Gastrocnemius medialis (tissue), 4 donors: ENCODE results near the gene CHN2. TPM values are rescaled to one million over a fixed set of nuclear protein-coding genes. Genes with fewer than 3 reads are reported as not detected.
A peak's percentile ranks its signal among the peaks of the same experiment; 100 is the strongest.
"Not testable (repeated sequence)": the region's sequence is repeated elsewhere in the genome, so short reads cannot be mapped to it uniquely, and the experiment has no call there.

Experiments
- ATAC-seq, 2 donors: fragments of 150-250 bp; one replicate each; pipeline ENCODE4 v1.9.1; 2016
- DNase-seq, 2 donors: peaks; one replicate each; pipeline ENCODE4 v3.0.0-alpha.2; 2019
- H3K27ac ChIP-seq, 4 donors: fragments of 200-600 bp; sonication (generic); 1 replicate in 1 of 4; 2 replicates in 3 of 4; pipeline ENCODE4 v1.5.1; 2016 to 2018; ENCODE audit warnings: mild to moderate bottlenecking in 2 of 4, moderate library complexity in 1 of 4
- H3K27me3 ChIP-seq, 3 donors: fragments of 200-600 bp; sonication (generic) in 2 of 3; 1 replicate in 1 of 3; 2 replicates in 2 of 3; pipeline versions ENCODE4 v1.5.1 to v1.6.0; 2016 to 2019; ENCODE audit warnings: mild to moderate bottlenecking in 1 of 3, moderate library complexity in 1 of 3
- H3K36me3 ChIP-seq, 2 donors: fragments of 200-600 bp; sonication (generic) in 1 of 2; one replicate each; pipeline ENCODE4 v1.5.1; 2017 to 2018
- H3K4me1 ChIP-seq, 2 donors: fragments of 200-600 bp; sonication (generic) in 1 of 2; one replicate each; pipeline ENCODE4 v1.5.1; 2016 to 2017; ENCODE audit warnings: mild to moderate bottlenecking in 2 of 2
- H3K4me3 ChIP-seq, 4 donors: fragments of 200-600 bp; sonication (generic) in 3 of 4; 1 replicate in 1 of 4; 2 replicates in 3 of 4; pipeline ENCODE4 v1.5.1; 2016 to 2019; ENCODE audit warnings: mild to moderate bottlenecking in 2 of 4
- H3K9me3 ChIP-seq, 3 donors: fragments of 200-600 bp; sonication (generic) in 2 of 3; 1 replicate in 1 of 3; 2 replicates in 2 of 3; pipeline ENCODE4 v1.5.1; 2016 to 2019
- CTCF ChIP-seq, 5 experiments: fragments of 450-650 bp in 3 of 5; fragments of 200-600 bp in 2 of 5; sonication (generic) in 2 of 5; IDR thresholded peaks in 4 of 5; conservative IDR thresholded peaks in 1 of 5; 1 replicate in 4 of 5; 2 replicates in 1 of 5; pipeline ENCODE4 v1.5.1; 2016 to 2019; ENCODE audit warnings: antibody characterized with exemption in 5 of 5, mild to moderate bottlenecking in 3 of 5, moderate library complexity in 3 of 5
- POLR2A ChIP-seq, 2 donors: fragments of 450-650 bp; IDR thresholded peaks; one replicate each; pipeline ENCODE4 v1.6.1; 2017; ENCODE audit warnings: antibody characterized with exemption in 2 of 2, mild to moderate bottlenecking in 2 of 2, moderate library complexity in 2 of 2
- in situ Hi-C, 4 donors: fragments of 200-750 bp; cut with MboI; loops; one replicate each; pipeline versions ENCODE4 v1.15.0 to v1.8.0; 2017; ENCODE audit warnings: low sequenced_read_pairs in 4 of 4
- intact Hi-C: fragments of 100-400 bp; cut with DNase I; formaldehyde crosslinking; loops from one replicate; pipeline ENCODE4 v1.15.1; 2023; ENCODE audit warnings: low total_unique reads
- total RNA-seq, 4 donors: library from RNA; depleted of rRNA; stranded (reverse); fragments of >200 nt; gene quantifications; one replicate each; pipeline versions ENCODE4 v1.1.0 to v1.2.3, GENCODE V29; 2016

CHN2 gene
- total RNA-seq, 4 donors from 2014 or later: 5.9 to 11.3 (median 8.2) TPM

GRCh38 chr7:29208410-29209250 is 14.1 kb downstream of the CHN2 start:
- no peak for ATAC-seq
- H3K27me3 ChIP-seq: no peaks in the 10 kb centered on the region
- no peak overlapping the region for H3K27ac ChIP-seq
- in situ Hi-C loops: no loop called here
- H3K36me3 ChIP-seq: no peaks in the 10 kb centered on the region
- no peak overlapping the region for H3K4me3 ChIP-seq
- H3K4me1 ChIP-seq: no peaks in the 10 kb centered on the region
- no peak for TF ChIP-seq POLR2A (IDR thresholded peaks at IDR 0.05)
- no peak for TF ChIP-seq CTCF (IDR thresholded peaks at IDR 0.05 in 4 of 5, conservative IDR thresholded peaks at IDR 0.05 in 1 of 5)
- DNase-seq: no peak
- intact Hi-C loops: no loop called here
- H3K9me3 ChIP-seq: no peaks in the 10 kb centered on the region

GRCh38 chr7:29209745-29210144 is 15.2 kb downstream of the CHN2 start:
- peaks cover 1 to 3% of the 10 kb centered on the region in 2 donors for H3K4me1 ChIP-seq
- no peak for DNase-seq
- no peaks in the 10 kb centered on the region for H3K27me3 ChIP-seq
- intact Hi-C loops: no loop called here
- no peak for ATAC-seq
- no peak overlapping the region for H3K27ac ChIP-seq
- no peaks in the 10 kb centered on the region for H3K36me3 ChIP-seq
- no peak for TF ChIP-seq POLR2A (IDR thresholded peaks at IDR 0.05)
- no peak for TF ChIP-seq CTCF (IDR thresholded peaks at IDR 0.05 in 4 of 5, conservative IDR thresholded peaks at IDR 0.05 in 1 of 5)
- no peak overlapping the region for H3K4me3 ChIP-seq
- in situ Hi-C loops: no loop called here
- H3K9me3 ChIP-seq: no peaks in the 10 kb centered on the region

GRCh38 chr7:29212736-29213135 is 18.2 kb downstream of the CHN2 start:
- H3K36me3 ChIP-seq, H3K4me3 ChIP-seq, in situ Hi-C loops, H3K27me3 ChIP-seq, intact Hi-C loops, H3K9me3 ChIP-seq, ATAC-seq: not testable (repeated sequence)
- H3K4me1 ChIP-seq: peaks cover 4 to 11% of the 10 kb centered on the region in 2 donors
- peak overlapping the region in 1 of 4 donors; percentile 33 for H3K27ac ChIP-seq
- peak; percentile 8 to 31 for DNase-seq

- in situ Hi-C loops (no loop called here), intact Hi-C loops (no loop called here)
- no peak for ATAC-seq
- H3K27ac ChIP-seq: no peak overlapping the region
- DNase-seq: no peak
- TF ChIP-seq POLR2A (IDR thresholded peaks at IDR 0.05) (no peak), CTCF (IDR thresholded peaks at IDR 0.05 in 4 of 5, conservative IDR thresholded peaks at IDR 0.05 in 1 of 5) (no peak)
- peaks cover 4 to 11% of the 10 kb centered on the region in 2 donors for H3K4me1 ChIP-seq
- no peaks in the 10 kb centered on the region for H3K27me3 ChIP-seq
- no peaks in the 10 kb centered on the region for H3K9me3 ChIP-seq
- H3K36me3 ChIP-seq: no peaks in the 10 kb centered on the region
- H3K4me3 ChIP-seq: no peak overlapping the region
Measured at GRCh38 chr7:29214056-29214455, 19.5 kb downstream of the CHN2 start.

GRCh38 chr7:29214816-29215215 is 20.2 kb downstream of the CHN2 start:
- no peaks in the 10 kb centered on the region for H3K9me3 ChIP-seq
- in situ Hi-C loops: no loop called here
- DNase-seq: no peak
- peaks cover 4 to 11% of the 10 kb centered on the region in 2 donors for H3K4me1 ChIP-seq
- no peak overlapping the region for H3K27ac ChIP-seq
- TF ChIP-seq POLR2A (IDR thresholded peaks at IDR 0.05): no peak
- no peak for TF ChIP-seq CTCF (IDR thresholded peaks at IDR 0.05 in 4 of 5, conservative IDR thresholded peaks at IDR 0.05 in 1 of 5)
- no peaks in the 10 kb centered on the region for H3K27me3 ChIP-seq
- H3K4me3 ChIP-seq: no peak overlapping the region
- intact Hi-C loops: no loop called here
- no peaks in the 10 kb centered on the region for H3K36me3 ChIP-seq
- no peak for ATAC-seq
